Measurements from ENCODE around the gene ARMC5. TPM values are rescaled to one million over a fixed set of nuclear protein-coding genes. Genes with fewer than 3 reads are reported as not detected.

The ARMC5 gene
- total RNA-seq, 1 experiment from 2014 or later = 11.8 TPM

DNA sequence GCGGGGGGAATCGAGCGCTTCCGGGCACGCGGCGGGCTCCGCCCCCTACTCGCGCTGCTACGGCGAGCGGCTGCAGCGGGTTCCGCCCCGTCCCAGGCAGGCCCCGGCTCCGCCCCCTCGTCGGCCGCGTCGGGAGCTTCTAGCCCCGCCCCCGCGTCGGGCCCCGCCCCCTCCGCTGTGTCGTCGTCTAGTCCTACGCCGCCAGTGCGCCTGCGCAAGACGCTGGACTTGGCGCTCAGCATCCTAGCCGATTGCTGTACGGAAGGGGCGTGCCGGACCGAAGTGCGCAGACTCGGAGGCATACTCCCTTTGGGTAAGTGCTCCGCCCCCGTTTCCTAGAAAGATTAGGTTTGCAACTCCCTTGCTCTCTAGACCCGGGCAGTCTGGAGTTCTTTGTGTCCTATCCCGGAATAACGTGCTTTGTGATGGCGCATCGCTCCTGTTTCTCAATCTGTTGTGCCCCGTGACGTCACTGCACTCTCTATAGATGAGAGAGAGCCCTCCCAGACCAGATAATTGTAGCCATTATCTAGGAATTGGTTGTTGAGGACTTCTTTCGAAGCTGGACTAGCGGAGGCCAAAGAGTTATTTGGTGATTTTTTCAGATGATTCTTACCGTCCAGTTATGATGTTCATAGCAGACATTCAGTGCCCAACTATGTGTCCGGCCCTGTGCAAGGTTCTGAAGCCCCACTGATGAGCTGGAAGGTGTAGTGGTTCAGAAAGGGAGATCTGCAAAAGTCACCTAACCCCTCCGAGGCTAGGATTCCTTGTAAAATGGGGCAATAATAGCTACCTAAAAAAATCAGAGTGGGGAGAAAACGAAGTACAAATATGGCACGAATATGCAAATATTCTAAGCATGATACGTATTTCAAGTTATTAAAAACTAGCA, 633 bp downstream of the ARMC5 start (continued):
- no peak for TF ChIP-seq YY1 (IDR thresholded peaks at IDR 0.05; ENCODE audit: extremely low read depth, insufficient replicate concordance, low read depth, low read length)
- TF ChIP-seq CBX3 (IDR thresholded peaks at IDR 0.05; ENCODE audit: low read depth) = peak; percentile 3; the same call in 1 of the 2 replicates
- no peak for TF ChIP-seq RAD21 (IDR thresholded peaks at IDR 0.05; ENCODE audit: low read depth)
- no peak for TF ChIP-seq EZH2phosphoT487 (IDR thresholded peaks at IDR 0.05; ENCODE audit: borderline replicate concordance)
- no peak for TF ChIP-seq ZFX (IDR thresholded peaks at IDR 0.05)
- TF ChIP-seq, protein P1, sequence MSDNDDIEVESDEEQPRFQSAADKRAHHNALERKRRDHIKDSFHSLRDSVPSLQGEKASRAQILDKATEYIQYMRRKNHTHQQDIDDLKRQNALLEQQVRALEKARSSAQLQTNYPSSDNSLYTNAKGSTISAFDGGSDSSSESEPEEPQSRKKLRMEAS (IDR thresholded peaks at IDR 0.05) = peak; percentile 47

GRCh38 chr16:31460582-31461002, 1.3 kb downstream of the ARMC5 start:
- DNase-seq (ENCODE audit: low read depth, low spot score) (peak; percentile 56), ATAC-seq (no peak)
- ChIA-PET CTCF (interaction anchor here (0.7 to 3.4 kb wide), 17 partner anchors 9 to 507 kb away, joined by 3 to 32 read pairs (median 7); partner anchors contain the start of genes HSD3B7, KAT8, TGFB1I1 and ZNF267), RAD21 (ENCODE audit: low non-redundant PET in 1 of 2, low total read pairs in 2 of 2, uncharacterized antibody in 2 of 2, unreplicated experiment in 2 of 2) (no interaction called here), POLR2A (interaction anchor here (1.1 to 2.1 kb wide), 4 partner anchors 9 to 413 kb away, joined by 5 to 12 read pairs (median 6); partner anchors contain the start of genes KAT8 and ZNF267)
- Histone ChIP-seq H3K4me2 (ENCODE audit: low read length) (peak overlapping the region; percentile 84), H3K79me2 (ENCODE audit: insufficient read depth, low read length) (peaks cover 28% of the 10 kb centered on the region), H4K20me1 (ENCODE audit: insufficient read depth) (no peaks in the 10 kb centered on the region), H3K9ac (ENCODE audit: low read length) (peak overlapping the region; percentile 57), H3K4me1 (ENCODE audit: control insufficient read depth in 1 of 2, insufficient read depth in 2 of 2, low read length in 2 of 2) (peaks cover 3 to 34% of the 10 kb centered on the region in 2 experiments; a peak in 3 of 4 replicates), H3K36me3 (ENCODE audit: control insufficient read depth in 1 of 2, insufficient read depth in 2 of 2, low read length in 2 of 2) (no peaks in the 10 kb centered on the region), H3K9me3 (ENCODE audit: control insufficient read depth in 1 of 2, insufficient read depth in 1 of 2, low read depth in 1 of 2, low read length in 2 of 2) (no peaks in the 10 kb centered on the region), H2AFZ (ENCODE audit: low read depth, low read length, poor library complexity, severe bottlenecking) (no peak overlapping the region), H3K9me2 (ENCODE audit: insufficient read depth) (no peaks in the 10 kb centered on the region), H3K27me3 (ENCODE audit: insufficient read depth, low read length) (no peaks in the 10 kb centered on the region), H3K4me3 (replicated peaks in 1 of 2; ENCODE audit: low read depth in 1 of 2, low read length in 2 of 2) (peak overlapping the region; percentile 69 to 70), H3K27ac (ENCODE audit: low read depth, low read length) (peak overlapping the region; percentile 79)
- TF ChIP-seq POLR2A (IDR thresholded peaks at IDR 0.05; ENCODE audit: borderline replicate concordance, extremely low read depth, insufficient read depth, insufficient read length) (no peak), ZBTB33 (IDR thresholded peaks at IDR 0.05; ENCODE audit: extremely low read depth, insufficient replicate concordance, low read length) (no peak), CBX3 (IDR thresholded peaks at IDR 0.05; ENCODE audit: low read depth) (peak; percentile 32; the same call in 1 of the 2 replicates), CEBPB (IDR thresholded peaks at IDR 0.05; ENCODE audit: low read depth) (0 out of 2 replicates have a peak, but pooled peaks have one; percentile 7), ZFX (IDR thresholded peaks at IDR 0.05) (no peak), RAD21 (IDR thresholded peaks at IDR 0.05; ENCODE audit: low read depth) (peak; percentile 52)
- TF ChIP-seq, protein P2, sequence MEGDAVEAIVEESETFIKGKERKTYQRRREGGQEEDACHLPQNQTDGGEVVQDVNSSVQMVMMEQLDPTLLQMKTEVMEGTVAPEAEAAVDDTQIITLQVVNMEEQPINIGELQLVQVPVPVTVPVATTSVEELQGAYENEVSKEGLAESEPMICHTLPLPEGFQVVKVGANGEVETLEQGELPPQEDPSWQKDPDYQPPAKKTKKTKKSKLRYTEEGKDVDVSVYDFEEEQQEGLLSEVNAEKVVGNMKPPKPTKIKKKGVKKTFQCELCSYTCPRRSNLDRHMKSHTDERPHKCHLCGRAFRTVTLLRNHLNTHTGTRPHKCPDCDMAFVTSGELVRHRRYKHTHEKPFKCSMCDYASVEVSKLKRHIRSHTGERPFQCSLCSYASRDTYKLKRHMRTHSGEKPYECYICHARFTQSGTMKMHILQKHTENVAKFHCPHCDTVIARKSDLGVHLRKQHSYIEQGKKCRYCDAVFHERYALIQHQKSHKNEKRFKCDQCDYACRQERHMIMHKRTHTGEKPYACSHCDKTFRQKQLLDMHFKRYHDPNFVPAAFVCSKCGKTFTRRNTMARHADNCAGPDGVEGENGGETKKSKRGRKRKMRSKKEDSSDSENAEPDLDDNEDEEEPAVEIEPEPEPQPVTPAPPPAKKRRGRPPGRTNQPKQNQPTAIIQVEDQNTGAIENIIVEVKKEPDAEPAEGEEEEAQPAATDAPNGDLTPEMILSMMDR (IDR thresholded peaks at IDR 0.05 in 2 of 3, conservative IDR thresholded peaks at IDR 0.05 in 1 of 3; ENCODE audit: borderline replicate concordance in 1 of 3, insufficient read depth in 1 of 3, low read depth in 2 of 3, low read length in 2 of 3) = peak; percentile 53 to 75 (median 69); a peak in 5 of 6 replicates
- TF ChIP-seq, protein P1 (IDR thresholded peaks at IDR 0.05) = no peak
- intact Hi-C loops (cut with micrococcal nuclease) = no loop called here
- TSS peak; percentile 80 for BruUV-seq (replicated peaks)

Measured in HCT116 (cell line).